GM18505 (cell line): ENCODE measurements around the gene CPT1B.
"Not testable (repeated sequence)": the region's sequence is repeated elsewhere in the genome, so short reads cannot be mapped to it uniquely, and the experiment has no call there.

Source experiments
- ATAC-seq: cut with Tn5 transposase; IDR thresholded peaks from one replicate; pipeline ENCODE4 v1.9.1; 2021; ENCODE audit not compliant: unreplicated experiment
- POLR2A ChIP-seq: IDR thresholded peaks from 4 replicates; pipeline ENCODE4 v1.6.1; 2011; ENCODE audit warnings: borderline replicate concordance; ENCODE audit not compliant: insufficient read depth, insufficient read length; ENCODE audit errors: extremely low read depth

The CPT1B gene

DNA sequence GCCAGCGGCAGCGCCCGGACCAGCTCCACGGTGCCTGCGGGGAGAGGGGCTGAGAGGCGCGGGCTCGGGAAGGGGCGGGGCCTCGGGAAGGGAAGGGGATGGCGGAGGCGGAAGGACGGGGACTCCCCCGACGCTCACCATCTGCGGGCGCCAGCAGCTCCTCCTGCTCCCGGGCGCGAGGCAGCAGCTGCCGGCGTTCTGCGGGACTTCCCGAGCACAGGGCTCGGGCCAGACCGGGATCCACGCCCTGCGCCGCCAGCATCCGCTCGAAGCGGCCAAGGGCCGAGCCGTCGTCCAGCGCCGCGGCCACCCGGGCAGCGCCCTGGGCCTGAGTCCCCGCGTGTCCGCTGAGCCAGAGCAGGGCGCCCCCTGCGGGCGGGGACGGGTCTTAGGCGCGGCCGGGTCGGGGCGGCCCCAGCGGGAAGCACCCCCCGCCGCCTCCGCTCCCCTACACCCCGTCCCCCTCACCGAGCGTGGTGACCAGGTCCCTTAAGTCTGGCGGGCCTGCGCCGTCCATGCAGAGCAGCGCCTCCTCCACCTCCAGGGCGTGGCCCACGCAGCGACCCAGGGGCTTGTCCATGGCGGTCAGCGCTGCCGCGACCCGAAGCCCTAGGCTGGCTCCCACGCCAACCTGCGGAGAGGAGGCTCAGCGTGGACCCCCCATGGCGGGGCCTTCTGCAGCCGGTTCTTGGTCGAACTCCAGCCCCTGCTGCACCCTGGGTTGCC is 52.0 kb downstream of the CPT1B start:
- ATAC-seq: peak; percentile 32
- TF ChIP-seq POLR2A: no peak

GRCh38 chr22:50525858-50526107 is 52.4 kb downstream of the CPT1B start:
- no peak for ATAC-seq
- no peak for TF ChIP-seq POLR2A

DNA sequence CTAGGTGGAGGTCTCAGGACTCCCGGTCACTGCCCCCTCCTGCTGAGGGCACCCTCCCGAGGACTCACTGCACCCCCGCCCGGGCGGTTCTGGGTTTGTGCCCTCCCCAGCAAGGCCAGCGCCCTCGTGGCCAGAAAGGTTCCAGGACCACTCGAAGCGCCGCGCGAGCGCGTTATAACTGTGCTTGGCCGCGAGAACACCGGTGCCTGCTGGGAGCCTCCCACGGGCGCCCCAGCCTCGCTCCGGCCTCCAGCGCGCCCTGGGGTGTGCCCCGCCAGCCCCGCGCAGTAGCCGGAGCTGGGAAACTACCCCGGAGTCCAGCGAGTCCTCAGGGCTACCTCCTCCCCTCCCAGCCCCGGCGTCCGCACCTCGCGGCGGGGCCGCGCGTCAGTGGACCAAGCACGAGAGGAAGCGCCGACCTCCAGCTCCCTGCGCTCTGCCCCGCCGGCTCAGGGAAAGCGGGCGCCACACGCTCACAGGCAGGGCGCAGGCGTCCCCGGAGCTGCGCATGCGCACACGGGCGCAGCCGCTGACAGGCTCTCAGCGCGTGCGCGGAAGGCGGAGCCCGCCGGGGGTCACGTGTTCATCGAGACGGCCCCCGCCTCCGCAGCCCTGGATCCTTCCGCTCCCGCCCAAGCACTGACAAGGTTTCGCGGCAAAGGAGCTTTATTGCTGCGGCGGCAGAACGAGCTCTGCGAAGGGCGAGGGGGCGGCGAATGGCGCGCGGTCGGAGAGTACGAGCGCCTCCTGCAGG is 52.9 kb downstream of the CPT1B start, which contains the start of gene SCO2:
TSS of gene SCO2 (minus strand) at position 495 of the 754 bp plus-strand sequence. CDS start 1,187 bp downstream, outside the sequence.
- peak; percentile 47 for ATAC-seq
- TF ChIP-seq POLR2A: peak; percentile 84

- peak; percentile 4 for TF ChIP-seq POLR2A
- ATAC-seq: no peak
These were observed 53.5 kb downstream of the CPT1B start for GRCh38 chr22:50524676-50525103.

DNA sequence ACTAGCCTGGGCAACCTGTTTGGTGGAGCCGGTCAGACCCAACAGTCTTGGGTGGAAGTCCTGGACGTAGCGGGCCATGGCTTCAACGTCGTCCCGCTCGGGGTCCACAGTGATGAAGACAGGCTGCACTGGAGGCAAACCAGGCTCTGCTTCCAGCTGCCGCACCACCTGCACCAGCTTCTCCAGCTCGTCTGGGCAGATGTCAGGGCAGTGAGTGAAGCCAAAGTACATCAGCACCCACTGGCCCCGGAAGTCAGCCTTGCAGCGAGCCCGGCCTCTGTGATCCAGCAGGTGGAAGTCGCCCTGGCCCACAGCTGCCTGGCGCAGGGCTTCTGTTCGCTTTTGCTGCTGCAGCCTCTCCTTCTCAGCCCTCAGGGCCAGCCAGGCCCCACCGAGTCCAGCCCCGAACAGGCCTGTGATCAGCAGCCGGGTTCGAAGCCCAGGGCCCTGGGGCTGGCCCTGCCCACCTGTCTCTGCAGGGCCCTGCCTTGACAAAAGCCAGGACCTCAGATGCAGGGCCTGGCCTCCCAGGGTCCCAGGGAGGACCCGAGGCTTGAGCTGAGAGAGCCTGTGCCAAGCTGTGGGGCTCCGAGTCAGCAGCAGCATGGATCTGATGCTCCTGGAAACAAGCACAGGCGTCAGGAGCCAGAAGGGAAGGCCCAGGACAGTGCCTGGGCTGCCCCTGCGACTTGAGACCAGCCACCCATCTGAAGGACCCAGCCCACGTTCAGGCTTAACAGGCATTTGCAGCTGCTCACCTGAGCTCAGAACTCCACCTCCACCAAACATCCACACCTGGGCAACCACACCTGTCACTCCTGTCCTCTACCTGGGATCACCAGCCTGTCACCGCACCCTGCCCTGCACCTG is 54.2 kb downstream of the CPT1B start:
- no peak for TF ChIP-seq POLR2A
- no peak for ATAC-seq

GRCh38 chr22:50523458-50523805 is 54.8 kb downstream of the CPT1B start:
- no peak for ATAC-seq
- TF ChIP-seq POLR2A: no peak

DNA sequence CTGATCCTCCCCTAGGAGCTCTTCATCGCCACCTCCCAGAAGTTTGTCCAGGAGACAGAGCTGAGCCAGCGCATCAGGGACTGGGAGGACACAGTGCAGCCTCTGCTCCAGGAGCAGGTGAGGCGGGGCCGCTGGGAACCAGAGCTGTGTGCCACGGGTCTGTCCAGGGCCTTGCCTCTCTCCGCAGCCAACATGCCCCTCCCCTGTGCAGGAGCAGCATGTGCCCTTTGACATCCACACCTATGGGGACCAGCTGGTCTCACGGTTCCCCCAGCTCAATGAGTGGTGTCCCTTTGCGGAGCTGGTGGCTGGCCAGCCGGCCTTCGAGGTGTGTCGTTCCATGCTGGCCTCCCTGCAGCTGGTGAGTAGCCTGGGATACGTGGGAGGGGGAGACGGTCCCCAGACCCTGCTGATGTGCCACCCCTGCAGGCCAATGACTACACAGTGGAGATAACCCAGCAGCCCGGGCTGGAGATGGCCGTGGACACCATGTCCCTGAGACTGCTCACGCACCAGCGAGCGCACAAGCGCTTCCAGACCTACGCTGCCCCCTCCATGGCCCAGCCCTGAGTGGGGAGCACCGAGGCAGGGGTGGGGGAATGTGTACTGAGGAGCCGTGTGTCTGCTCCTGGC is 55.3 kb downstream of the CPT1B start:
- TF ChIP-seq POLR2A: no peak
- ATAC-seq: no peak

DNA sequence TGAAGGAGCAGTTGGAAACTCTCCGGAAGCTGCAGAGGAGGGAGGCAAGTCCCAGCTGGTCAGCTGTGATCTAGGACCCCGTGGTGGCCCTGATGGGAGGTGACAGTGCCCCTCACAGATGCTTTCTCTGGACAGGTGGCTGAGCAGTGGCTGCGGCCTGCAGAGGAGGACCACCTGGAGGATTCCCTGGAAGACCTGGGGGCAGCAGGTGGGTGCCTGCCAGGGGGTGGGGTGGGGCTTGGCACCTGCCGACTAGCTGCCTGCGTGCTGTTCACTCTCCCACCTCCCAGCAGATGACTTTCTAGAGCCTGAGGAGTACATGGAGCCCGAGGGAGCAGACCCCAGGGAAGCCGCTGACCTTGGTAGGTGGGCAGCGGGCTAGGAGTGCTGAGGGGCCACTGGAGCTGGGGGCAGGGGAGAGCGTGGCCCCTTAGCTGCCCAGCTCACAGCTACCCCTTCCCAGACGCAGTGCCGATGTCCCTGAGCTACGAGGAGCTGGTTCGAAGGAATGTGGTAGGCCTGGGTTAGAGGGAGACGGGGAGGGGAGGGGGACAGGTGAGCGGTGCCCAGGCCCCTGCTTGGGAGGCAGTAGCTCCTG is 55.9 kb downstream of the CPT1B start:
- TF ChIP-seq POLR2A: no peak
- no peak for ATAC-seq

DNA sequence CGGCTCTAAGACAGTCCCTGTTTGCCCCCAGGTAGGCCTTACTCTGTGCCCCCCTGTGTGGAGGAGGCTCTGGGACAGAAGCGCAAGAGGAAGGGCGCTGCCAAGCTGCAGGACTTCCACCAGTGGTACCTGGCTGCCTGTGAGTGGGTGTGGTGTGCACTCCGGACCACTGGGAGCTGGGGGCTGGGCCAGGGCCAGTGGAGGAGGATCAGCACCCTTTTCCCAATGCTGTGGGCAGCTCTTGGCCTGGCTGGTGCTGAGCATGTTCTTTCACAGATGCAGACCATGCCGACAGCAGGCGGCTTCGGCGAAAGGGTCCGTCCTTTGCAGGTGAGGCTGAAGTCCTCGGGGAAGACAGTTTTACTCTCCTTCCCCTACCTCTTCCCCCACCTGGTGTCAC is 56.5 kb downstream of the CPT1B start:
- no peak for TF ChIP-seq POLR2A

DNA sequence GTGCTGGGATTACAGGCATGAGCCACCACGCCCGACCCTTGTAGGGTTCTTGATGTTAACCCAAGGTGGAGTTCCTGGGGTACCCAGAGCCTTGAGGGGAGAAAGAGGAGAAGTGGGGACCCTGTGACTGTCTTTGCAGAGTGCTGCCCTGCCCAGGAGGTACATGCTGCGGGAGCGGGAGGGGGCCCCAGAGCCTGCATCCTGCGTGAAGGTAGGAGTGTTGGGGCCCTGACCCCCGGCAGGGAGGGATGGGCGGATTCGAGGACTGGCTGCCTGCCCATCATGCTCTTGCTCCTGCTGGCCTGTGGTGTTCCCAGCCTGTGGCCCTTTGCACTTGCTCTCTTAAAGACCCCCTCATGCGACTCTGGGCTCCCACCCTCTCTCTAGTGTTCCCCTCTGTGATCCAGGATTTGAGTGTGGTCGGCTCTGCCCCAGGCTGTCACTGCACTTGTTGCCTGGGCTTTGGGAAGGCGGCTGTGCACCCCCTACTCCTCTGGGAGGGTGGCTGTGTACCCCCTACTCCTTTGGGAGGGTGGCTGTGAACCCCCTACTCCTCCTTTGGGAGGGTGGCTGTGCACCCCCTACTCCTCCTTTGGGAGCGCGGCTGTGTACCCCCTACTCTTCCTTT is 57.3 kb downstream of the CPT1B start:
- TF ChIP-seq POLR2A: no peak
- ATAC-seq: no peak

More for the DNA sequence above, 56.5 kb downstream of the CPT1B start:
- no peak for ATAC-seq

- not testable (repeated sequence) for ATAC-seq
These were observed 58.0 kb downstream of the CPT1B start for GRCh38 chr22:50520184-50520583.

DNA sequence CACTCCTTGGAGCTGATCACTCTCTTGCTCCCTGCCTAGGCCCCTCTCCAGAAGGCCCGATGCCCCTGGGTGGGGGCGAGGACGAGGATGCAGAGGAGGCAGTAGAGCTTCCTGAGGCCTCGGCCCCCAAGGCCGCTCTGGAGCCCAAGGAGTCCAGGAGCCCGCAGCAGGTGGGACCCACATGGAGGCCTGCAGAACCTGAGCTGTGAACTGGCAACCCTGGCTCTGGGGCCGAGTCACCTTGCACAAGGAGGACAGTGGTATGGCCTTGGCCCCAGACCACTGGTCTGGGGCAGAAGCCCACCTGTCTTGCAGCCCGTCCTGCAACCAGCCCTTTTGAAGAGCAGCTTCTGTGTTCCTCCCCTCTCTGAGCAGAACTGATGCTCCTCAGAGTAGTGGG is 59.1 kb downstream of the CPT1B start:
- ATAC-seq: no peak
- TF ChIP-seq POLR2A: no peak
